NCI-H460 (cell line): ENCODE results near the gene DOK5. TPM values are rescaled to one million over a fixed set of nuclear protein-coding genes. Genes with fewer than 3 reads are reported as not detected.

ENCODE experiments used
- DNase-seq: peaks from one replicate; pipeline ENCODE4 v3.0.0-alpha.2; 2016; ENCODE audit warnings: low read depth; ENCODE audit errors: extremely low read depth
- total RNA-seq: library from RNA; depleted of rRNA; stranded (reverse); fragments of >200 nt; shearing (Covaris generic); gene quantifications from 2 replicates; pipeline ENCODE4 v1.2.3, GENCODE V29; 2014

Gene DOK5
- total RNA-seq, 1 experiment from 2014 or later: not detected

DNA sequence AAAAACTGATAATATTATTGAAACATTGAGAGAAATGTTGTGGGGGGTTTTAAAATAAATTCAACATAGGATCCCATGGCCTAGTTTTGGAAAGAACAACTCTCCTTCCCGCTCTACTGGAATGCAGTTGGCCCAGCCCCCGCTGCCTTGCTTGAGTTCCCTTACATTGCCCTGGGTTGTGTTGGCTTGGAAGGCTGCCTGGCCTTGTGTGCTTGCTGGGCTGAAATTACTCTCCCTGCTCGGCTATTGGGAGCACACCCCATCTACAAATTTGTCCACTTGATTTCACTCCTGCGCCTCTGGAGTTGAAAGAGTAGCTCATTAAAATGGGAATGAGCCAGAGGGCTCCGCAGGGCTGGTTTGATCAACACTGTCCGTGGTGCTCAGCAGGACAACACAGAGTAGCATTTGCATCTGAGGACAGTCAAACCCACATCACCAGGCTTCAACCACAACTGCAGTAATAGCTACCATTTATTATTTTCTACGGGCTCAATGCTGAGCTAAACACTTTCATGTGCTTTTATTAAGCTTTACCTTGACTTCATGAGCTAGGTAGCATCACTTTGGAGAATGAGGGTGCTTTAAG, 35.2 kb downstream of the DOK5 start:
- DNase-seq: no peak

DNA sequence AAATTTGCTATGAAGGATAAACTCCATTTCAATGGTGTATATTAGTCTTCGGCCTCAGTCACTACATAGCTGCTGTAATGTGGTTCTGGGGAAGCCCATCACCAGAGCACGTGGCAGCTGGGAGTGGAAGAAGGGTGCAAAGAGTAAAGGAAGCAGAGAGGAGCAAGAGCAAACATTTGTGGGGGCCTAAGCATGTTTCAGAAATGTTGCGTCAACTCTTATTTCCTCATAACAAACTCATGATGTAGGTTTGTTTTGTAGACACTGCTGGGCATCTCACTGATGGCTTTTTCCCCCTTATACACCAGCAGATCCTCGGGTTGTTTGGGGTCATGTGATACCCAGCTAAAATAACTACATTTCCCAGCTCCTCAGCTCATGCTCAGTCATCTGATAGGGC, 37.3 kb downstream of the DOK5 start:
- no peak for DNase-seq

DNA sequence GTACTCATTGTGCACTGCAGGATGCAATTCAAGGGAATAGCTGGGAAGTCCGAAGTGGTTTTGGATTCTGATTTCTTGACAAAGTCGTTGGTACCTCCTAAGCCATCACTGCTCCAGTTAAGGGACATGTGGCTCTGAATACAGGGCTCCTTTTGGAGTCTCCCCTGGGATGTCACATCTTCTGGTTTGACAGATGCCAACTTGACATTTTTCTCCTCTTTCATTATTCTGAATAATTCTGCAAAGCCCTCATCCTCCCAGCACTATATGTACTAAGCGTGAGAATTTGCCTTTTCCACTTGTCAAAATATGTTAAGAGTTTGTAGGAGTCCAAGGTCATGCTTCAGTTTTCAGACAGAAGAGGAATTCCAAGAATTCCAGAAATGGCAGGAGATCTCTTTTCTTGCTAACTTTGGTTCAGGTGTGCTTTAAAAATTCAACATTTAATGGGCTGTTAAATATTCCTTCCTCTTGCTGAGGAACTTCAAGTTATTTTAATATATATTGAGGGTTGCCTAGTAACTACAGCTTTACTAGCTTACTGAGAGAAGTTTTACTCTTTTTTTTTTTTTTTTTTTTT, 38.7 kb downstream of the DOK5 start:
- DNase-seq: no peak

DNA sequence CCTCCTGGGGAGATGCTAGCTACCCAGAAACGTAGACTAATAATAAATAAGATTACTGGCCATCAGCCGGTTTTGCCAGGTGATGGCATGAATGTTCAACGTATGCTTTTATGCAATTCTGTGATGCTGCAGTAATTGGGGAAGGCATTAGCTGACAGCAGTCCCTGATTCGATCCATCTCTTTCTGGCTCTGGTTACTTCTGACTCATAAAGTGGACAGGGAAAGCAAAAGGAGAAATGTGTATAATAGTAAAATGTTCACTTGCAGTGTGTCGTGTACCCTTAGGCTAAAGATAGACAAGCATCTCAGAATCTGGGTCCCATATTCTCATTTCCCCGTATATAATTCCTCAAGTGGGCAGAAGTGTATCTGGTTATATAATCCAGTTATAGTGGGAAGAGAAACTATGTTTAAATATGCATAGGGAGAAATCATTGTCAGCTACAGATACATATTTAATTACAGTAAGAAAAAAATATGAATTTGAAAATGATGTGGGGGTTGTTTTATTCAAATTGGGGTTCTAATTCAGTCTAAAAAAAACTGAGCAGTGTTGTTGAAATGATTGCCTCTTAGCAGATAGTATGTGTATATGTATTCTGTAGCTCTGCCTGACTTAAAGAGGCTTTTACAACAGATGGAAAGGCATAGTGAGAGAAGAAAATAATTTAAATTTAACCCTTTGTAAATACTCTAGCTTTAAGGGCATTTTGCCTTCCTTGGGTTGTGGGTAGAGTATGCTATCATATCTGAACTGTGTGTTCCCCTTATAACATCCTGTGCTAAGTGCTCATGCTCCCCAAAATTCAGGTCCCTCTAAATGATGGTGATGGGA, 40.6 kb downstream of the DOK5 start:
- DNase-seq: no peak

DNA sequence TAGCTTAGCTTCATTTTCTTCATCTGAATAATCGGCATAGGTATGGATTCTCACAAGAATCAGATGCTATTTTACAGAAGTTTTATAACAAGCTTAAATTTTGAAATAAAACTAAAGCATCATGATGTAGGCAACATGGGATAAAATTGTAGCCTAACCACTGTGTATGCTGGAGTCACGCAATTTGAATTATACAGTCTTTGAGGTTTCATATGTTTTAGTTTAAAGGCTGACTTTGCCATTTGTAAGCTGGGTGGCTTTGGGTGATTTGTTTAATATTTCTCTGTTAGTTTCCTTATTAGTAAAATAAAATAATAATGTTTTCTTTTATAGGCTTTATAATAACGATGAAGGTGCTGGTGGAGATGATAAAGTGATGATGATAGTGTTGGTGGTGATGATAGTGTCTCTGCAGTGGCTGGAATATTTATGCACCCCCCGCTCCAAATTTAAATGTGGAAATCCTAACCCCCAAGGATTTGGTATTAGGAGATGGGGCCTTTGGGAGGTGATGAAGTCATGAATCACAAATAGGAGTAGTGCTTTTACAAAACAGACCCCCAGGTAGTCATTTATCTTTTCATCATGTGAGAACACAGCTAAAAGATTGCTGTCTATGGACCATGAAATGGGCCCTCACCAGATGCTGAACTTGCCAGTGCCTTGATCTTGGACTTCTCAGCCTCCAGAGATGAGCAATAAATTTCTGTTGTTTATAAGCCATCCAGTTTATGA, 42.0 kb downstream of the DOK5 start:
- DNase-seq: no peak

DNA sequence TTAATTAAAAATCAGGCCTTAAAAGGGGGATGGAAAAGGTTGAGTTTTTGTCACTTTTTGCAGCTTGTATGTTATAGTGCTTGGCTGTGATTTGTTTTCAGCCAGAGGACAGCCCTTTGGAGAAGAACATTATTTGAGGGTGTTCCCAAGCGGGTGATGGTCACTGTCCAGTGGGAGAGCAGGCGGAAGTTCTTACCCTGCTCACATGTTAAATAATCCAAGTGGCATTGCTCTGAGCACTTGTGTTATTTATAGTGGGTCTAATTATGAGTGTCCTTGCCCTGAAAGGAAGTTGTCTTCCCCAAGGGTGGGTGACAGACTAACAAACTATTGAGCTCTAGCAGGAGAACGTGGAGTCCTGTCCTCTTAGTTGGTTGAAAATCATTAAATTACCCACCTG, 49.5 kb downstream of the DOK5 start:
- no peak for DNase-seq

DNA sequence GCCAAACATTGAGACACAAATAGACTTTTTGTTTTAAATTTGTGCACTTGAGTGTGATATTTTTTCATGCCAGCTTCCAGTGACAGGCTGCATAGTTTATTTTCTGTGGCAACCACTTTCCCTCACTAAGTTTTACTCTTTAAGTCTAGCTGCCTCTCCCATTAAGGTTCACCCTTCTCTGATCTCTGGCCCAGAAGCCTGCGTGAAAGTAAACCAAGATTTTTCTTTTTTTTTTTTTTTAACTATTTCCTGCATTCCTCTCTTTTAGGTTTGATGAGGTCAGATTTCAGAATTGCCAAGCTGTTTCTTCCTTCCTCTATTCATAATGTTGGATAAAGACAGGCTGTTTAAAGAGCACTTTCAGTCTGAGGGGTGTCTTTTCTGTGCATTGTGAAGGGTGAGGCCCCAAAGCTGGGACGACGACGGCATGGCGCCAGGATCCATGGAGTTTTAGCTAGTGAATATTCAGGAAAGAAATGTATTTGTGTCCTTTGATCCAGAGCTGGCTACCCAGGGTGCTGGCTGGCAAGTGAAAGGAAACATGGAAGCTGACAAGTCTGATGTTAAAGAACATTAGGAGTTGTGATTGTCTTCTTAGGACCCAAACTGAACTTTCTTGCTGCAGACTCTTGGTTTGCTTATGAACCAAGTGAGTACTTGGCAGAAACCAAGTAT, 50.7 kb downstream of the DOK5 start:
- no peak for DNase-seq

DNA sequence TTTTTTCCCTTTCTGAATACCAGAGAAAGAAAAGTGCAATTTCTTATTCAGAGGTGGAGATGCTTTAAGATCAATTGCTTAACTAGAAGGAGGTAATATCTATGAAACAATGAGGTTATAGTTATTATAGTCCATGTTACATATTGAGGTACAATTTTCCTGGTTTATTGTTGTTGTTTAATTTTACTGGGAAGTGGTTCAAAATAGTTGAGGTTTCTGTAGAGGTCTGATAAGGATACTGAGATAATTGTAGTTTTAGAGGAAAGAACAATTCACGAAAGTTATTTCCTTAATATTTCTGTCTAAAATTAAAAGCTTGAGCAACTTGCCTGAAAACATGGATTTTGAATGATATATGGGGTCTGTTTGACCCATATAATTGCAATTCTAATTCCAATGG, 51.4 kb downstream of the DOK5 start:
- DNase-seq: no peak

DNA sequence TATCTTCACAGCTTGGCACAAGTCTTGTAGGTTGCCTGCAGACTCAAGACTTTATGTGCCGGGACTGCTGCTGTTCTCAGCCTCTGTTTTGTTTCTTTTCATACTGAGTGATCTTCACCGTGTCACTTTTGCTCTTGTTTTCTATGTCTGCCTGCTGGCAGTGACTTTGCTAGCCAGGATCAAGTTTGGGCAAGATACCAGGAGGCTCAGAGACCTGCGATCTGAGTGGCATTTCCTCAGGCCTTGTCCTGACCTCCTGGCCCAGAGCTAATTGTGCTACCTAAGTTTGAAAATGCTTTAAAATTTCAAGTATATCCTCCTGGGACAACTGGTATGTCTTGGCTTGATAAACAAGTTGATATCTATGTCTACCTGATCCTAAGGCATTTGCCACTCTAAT, 57.2 kb downstream of the DOK5 start:
- no peak for DNase-seq

DNA sequence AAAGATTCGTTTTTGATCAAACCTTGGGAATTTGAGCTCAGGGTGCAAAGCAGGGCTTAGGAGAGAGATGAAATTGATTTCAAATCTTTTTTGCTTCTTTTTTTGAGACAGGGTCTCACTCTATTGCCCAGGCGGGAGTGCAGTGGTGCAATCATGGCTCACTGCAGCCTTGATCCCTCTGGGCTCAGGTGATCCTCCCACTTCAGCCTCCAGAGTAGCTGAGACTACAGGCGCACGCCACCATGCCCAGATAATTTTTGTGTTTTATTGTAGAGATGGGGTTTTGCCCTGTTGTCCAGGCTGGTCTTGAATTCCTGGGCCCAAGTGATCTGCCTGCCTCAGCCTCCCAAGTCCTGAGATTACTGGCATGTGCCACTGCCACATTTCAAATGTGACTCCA, 58.7 kb downstream of the DOK5 start:
- no peak for DNase-seq

DNA sequence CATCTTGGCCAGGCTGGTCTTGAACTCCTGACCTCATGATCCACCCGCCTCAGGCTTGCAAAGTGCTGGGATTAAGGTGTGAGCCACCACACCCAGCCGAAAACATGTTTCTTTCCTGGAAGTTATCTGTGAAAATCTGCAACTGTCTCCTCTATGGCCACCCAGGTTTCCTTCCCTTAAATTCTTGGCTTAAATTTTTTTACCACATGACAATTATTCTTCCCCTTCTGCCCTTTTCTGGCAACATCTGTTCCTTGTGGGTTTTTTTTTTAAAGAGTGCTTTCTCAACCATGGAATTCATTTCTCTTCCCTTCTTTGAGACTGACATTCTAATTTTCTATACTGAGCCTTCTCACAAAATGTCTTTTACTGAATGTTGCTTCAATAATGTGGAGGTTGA, 59.6 kb downstream of the DOK5 start:
- DNase-seq: no peak

DNA sequence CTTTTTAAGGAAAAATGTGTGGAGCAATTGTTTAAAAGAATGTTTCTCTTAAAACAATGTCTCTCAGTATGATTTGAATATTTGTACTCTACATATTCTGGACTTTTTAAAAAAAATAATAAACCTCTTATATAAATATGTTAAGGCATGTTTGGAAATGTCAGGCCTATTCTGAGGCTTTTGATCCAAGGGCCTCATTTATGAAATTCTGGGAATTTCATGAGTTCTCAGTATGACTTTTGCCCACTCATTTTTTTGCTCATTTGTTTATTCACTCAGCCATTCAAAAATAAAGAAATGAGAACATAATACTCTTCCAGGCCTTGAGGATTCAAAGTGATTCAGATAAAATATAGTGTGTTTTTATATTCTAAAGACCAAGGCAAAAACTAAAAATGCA, 60.4 kb downstream of the DOK5 start:
- no peak for DNase-seq

DNA sequence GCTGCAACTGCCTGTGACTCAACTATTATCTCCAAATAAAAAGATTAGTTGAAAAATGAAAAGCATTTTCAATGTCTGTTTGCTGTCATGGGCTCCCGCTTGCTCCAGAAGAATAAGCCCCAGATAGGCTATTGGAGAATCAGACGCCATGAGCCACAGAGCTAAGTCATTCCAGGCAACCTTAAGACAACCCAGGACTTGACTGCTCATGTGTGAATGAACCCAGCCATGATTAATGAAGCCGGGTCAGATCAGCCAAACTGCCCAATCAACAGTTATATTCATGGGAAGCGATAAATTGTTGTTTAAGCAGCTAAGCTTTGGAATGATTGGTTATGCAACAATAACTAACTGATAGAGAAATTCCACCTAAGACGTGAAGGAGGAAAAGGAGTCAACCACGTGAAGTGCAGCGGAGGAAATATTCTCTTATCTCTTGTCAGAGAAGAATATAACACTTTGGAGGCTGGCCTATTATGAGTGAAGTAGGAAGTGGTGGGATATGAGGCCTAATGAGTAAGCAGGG, 64.2 kb downstream of the DOK5 start:
- DNase-seq: no peak

DNA sequence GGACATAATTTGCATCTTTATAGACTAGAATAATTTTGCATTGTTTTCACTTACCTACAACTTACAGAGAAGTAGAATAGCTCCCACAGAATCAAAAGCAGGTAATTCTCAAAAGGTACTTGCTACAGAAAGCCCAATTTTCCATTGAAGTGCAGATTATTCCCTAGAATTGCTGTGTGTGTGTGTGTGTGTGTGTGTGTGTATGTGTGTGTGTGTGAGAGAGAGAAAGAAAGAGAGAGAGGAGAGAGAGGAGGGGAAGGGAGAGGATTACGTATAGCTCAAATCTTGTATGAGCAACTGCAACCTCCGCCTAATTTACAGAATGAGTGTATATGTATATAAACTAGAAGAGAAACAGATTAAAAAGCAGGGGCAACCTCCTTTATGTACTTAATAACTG, 68.0 kb downstream of the DOK5 start:
- DNase-seq: no peak

DNA sequence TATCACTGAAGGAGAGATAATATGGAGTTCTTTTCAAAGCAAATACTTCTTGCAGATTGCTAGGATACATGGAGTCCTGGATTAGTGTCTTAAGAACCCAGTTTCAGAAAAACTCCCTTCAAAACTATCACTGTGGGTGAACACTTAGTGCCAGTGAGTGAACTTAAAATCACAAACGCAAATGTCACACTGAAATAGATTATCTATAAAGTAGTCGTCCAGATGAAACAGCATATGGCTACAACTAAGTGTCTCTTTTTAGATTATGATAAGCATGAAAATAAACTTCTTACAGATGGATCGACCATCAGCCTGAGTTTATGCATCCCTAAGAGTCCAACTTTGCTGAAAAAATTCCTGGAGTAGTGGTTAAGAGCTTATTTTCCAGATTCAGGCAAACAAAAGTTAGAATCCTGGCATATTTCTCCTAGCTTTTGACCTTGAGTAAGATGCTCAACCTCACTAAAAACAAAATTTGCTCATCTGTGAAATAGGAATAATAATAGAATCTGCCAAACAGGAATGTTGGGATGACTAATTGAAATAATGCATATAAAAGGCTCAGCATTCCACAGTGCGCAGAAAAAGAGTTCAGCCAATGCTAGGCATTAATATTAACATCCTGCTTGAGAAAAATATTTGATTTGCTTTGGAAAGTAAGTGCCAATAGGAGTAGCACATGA, 70.4 kb downstream of the DOK5 start:
- DNase-seq: no peak

DNA sequence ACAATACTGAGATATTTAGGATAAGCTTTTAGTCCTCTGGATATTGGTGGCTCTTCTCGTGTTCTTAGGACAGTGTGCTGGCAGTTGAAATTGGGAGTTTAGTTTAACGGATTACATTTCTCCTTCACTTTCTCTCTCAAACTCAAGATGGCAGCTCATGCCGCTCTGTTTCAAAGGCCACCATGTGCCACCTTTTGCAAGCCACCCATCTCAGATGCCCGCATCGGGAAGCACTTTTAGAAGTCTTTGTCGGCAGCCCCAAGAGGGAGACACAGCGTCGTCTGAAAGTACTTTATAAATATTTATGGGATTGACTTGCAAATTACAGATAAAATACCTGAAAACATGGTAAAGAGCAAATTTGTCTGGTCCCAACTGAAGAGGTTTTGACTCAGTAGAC, 73.5 kb downstream of the DOK5 start:
- no peak for DNase-seq

DNA sequence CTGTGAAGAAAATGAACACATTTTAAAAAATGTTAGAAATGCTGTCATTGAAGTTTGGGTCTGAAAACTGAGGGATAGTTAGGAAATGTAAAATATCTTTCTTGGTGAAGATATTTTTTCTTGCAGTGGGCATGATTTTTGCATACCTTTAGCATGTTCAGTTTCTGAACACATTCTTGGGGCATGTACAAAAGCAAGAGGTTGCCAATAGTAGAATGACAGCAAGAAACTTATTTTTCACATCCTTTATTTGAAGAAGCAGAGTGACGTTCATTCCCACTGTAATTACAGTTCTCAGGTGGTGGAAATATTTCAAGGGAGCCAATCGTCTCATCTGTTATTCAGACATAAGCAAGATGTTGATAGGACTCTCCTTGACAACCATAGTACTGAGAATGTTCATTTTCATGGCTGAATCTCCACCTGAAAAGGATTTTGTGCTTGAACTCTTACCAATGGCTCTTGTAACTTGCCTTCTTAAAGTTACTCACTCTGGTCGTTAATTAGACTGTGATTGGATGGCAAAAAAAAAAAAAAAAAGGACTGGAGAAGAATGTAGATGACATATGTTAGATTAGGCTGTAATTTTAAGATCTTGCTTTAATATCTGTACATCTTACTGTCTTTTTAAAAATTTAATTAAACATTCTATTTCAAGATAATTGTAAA, 74.4 kb downstream of the DOK5 start:
- DNase-seq: no peak

DNA sequence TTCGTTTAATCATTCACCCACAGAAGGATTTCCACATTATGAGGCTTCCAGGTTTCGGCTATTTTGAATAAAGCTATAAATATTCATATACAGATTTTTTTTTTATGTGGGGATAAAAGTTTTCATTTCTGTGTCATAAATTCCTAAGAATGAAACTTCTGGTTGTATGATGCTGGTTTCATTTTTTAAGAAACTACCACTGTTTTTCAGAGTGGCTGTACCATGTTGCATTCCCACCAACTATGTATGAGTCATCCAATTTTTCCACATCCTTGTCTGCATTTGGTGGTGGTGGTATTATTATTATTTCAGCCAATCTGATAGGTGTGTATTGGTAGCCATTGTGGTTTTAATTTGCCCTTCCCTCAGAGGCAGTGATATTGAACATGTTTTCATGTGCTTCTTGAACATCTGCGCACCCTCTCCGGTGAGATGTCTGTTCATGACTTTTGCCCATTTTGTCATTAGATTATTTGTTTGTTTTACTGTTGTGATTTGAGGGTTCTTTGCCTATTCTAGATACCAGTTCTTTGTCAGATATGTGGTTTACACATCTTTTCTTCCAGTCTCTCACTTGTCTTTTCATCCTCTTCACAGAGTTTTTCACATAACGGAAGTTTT, 75.5 kb downstream of the DOK5 start:
- DNase-seq: no peak

DNA sequence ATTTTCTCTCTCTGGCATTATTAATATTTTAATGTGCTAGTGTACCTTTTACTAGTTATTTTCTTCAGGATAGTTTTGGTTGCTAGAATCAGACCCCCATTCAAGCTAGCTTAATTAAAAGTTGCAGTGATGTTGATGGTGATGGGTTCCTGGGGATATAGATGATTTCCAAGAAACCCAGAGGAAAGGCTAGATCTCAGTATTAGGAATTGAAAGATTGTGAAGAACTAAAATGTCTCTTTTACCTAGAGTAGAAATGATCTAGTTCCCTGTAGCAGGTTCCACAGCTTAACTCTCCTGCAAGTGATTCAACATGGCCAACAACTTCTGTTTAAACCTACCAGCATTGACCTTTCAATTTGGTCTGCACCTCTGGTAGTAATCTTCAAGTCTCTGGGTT, 78.6 kb downstream of the DOK5 start:
- no peak for DNase-seq
